ENCODE measurements around the gene PCDHGA1.

PCDHGA1 gene

DNA sequence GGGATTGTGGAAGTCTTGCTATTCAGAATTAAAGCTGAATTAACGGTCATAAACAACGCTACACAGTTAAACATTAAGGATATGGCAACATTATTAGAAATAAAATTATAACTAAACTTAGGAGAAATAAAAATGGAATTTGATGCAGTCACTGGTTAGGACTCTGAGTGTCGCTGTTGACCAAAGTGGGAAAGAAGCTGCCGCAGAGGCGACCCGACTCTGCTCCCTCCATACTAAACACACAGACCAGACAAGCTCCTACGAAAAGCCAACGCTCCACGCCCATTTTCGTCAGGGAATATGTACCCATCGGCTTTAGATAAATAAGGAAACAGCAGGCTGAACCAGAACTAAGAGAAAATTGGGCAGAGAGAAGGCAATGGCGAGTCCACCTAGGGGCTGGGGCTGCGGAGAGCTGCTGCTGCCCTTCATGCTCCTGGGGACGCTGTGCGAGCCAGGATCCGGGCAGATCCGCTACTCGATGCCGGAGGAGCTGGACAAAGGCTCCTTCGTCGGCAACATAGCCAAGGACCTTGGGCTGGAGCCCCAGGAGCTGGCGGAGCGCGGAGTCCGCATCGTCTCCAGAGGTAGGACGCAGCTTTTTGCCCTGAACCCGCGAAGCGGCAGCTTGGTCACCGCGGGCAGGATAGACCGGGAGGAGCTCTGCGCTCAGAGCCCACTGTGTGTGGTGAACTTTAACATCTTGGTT, 33.8 kb downstream of the PCDHGA1 start, which contains the start of gene PCDHGA5:
PCDHGA5 (plus strand) TSS at position 211 of the 709 bp plus-strand sequence; CDS start at position 380, 169 bp downstream.
- TF ChIP-seq, protein P1, sequence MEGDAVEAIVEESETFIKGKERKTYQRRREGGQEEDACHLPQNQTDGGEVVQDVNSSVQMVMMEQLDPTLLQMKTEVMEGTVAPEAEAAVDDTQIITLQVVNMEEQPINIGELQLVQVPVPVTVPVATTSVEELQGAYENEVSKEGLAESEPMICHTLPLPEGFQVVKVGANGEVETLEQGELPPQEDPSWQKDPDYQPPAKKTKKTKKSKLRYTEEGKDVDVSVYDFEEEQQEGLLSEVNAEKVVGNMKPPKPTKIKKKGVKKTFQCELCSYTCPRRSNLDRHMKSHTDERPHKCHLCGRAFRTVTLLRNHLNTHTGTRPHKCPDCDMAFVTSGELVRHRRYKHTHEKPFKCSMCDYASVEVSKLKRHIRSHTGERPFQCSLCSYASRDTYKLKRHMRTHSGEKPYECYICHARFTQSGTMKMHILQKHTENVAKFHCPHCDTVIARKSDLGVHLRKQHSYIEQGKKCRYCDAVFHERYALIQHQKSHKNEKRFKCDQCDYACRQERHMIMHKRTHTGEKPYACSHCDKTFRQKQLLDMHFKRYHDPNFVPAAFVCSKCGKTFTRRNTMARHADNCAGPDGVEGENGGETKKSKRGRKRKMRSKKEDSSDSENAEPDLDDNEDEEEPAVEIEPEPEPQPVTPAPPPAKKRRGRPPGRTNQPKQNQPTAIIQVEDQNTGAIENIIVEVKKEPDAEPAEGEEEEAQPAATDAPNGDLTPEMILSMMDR (conservative IDR thresholded peaks at IDR 0.05; ENCODE audit: low read length) = peak; percentile 36
- peak; percentile 26 for DNase-seq (ENCODE audit: low read depth)
- H3K4me3 ChIP-seq (ENCODE audit: low read length) = peak within 1 kb of the TSS; percentile 39

DNA sequence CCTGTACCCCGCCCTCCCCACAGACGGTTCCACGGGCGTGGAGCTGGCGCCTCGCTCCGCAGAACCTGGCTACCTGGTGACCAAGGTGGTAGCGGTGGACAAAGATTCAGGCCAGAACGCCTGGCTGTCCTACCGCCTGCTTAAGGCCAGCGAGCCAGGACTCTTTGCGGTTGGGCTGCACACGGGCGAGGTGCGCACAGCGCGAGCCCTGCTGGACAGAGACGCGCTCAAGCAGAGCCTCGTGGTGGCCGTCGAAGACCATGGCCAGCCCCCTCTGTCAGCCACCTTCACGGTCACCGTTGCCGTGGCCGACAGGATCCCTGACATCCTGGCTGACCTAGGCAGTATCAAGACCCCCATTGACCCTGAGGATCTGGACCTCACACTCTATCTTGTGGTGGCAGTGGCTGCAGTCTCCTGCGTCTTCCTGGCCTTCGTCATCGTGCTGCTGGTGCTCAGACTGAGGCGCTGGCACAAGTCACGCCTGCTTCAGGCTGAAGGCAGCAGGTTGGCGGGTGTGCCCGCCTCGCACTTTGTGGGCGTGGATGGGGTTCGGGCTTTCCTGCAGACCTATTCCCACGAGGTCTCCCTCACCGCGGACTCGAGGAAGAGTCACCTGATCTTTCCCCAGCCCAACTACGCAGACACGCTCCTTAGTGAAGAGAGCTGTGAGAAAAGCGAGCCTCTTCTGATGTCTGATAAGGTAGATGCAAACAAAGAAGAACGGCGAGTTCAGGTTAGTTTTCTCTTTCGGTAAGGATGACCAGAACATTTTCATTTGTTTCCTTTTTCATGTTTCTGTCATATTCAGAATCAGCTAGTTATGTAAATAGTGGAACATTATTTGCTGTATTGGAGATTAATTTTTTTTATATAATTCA, 35.9 kb downstream of the PCDHGA1 start:
- TF ChIP-seq, protein P1 (conservative IDR thresholded peaks at IDR 0.05; ENCODE audit: low read length) = no peak
- H3K4me3 ChIP-seq (ENCODE audit: low read length) = no peak overlapping the region
- DNase-seq (ENCODE audit: low read depth) = no peak

DNA sequence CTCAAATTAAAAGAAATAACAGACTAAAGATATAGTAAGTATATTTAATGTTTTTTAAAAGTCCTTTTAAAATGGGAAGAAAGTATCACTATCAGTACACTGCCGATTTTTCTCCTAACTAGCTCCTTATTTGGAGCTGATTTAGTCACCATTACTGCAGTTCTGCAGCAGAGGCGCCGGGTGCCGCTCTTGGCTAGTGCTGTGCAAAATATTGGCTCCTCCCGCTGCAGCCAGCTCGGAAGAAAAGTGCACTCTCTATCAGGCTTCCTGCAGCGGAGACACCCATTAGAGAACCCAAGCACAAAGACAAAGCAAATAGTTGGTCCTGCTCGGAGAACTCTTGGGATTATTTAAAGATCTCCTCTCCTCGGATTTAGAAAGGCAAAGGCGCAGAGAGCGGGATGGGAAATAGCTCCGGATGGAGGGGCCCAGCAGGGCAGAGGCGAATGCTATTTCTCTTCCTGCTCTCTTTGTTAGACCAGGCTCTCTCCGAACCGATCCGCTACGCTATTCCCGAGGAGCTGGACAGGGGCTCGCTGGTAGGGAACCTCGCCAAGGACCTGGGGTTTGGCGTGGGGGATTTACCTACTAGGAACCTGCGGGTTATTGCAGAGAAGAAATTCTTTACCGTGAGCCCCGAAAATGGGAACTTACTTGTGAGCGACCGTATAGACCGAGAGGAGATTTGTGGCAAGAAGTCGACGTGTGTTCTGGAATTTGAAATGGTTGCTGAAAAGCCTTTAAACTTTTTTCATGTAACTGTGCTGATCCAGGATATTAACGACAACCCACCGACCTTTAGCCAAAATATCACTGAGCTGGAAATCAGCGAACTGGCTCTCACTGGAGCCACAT, 39.9 kb downstream of the PCDHGA1 start, which contains the start of gene PCDHGB3:
PCDHGB3 (plus strand) TSS at position 249 of the 855 bp plus-strand sequence; CDS start at position 402, 153 bp downstream.
- H3K4me3 ChIP-seq (ENCODE audit: low read length) = peak within 1 kb of the TSS; percentile 55
- TF ChIP-seq, protein P1 (conservative IDR thresholded peaks at IDR 0.05; ENCODE audit: low read length) = peak; percentile 62
- DNase-seq (ENCODE audit: low read depth) = peak; percentile 73

DNA sequence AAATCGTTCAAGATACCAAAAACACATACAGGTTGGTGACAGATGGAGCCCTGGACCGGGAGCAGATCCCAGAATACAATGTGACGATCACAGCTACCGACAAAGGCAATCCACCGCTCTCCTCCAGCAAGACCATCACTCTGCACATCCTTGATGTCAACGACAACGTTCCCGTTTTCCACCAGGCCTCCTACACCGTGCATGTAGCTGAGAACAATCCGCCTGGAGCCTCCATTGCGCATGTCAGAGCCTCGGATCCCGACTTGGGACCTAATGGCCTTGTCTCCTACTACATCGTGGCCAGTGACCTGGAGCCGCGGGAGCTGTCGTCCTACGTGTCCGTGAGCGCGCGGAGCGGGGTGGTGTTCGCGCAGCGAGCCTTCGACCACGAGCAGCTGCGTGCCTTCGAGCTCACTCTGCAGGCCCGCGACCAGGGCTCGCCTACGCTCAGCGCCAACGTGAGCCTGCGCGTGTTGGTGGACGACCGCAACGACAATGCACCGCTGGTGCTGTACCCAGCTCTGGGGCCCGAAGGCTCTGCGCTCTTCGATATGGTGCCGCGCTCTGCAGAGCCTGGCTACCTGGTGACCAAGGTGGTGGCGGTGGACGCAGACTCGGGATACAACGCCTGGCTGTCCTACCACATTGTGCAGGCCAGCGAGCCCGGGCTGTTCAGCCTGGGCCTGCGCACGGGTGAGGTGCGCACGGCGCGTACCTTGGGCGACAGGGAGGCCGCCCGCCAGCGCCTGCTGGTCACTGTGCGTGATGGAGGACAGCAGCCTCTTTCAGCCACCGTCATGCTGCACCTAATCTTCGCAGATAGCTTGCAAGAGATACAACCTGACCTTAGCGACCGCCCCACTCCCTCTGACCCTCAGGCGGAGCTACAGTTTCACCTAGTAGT, 41.5 kb downstream of the PCDHGA1 start:
- TF ChIP-seq, protein P1 (conservative IDR thresholded peaks at IDR 0.05; ENCODE audit: low read length) = no peak
- H3K4me3 ChIP-seq (ENCODE audit: low read length) = no peak overlapping the region
- DNase-seq (ENCODE audit: low read depth) = no peak

DNA sequence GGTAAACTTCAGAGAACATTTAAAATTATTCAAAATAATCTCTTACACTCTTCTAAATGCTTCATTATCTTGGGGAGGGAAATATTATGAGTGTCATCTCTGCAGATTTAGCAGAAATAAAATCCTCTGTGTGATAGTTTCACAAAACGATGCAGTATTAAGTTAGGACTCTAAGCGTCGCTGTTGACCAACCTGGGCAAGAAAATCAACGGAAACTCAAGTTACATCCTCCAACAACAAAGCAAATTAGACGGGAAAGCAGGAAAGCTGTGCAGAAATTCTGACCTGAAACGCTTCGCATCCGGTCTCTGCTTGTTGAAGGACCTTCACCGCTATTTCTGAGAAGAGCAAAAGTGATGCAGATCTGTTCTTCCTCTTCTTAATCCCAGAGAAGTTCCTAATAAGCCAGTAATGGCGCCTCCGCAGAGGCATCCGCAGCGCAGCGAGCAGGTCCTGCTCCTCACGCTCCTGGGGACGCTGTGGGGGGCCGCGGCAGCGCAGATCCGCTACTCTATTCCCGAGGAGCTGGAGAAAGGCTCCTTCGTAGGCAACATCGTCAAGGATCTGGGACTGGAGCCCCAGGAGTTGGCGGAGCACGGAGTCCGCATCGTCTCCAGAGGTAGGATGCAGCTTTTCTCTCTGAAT, 43.5 kb downstream of the PCDHGA1 start, which contains the start of gene PCDHGA6:
PCDHGA6 (plus strand) TSS at position 219 of the 645 bp plus-strand sequence; CDS start at position 412, 193 bp downstream.
- peak; percentile 38 for DNase-seq (ENCODE audit: low read depth)
- H3K4me3 ChIP-seq (ENCODE audit: low read length) = peak within 1 kb of the TSS; percentile 56
- TF ChIP-seq, protein P1 (conservative IDR thresholded peaks at IDR 0.05; ENCODE audit: low read length) = peak; percentile 69
